GM12878 (cell line): ENCODE data around the gene TBX10. TPM values are rescaled to one million over a fixed set of nuclear protein-coding genes. Genes with fewer than 3 reads are reported as not detected.

Experiments
- BACH1 ChIP-seq: fragments of 450-650 bp; IDR thresholded peaks from 2 replicates; pipeline ENCODE4 v1.6.1; 2017; ENCODE audit warnings: mild to moderate bottlenecking, borderline replicate concordance
- BMI1 ChIP-seq: fragments of 450-650 bp; IDR thresholded peaks from 2 replicates; pipeline ENCODE4 v1.6.1; 2016; ENCODE audit warnings: mild to moderate bottlenecking, moderate library complexity, borderline replicate concordance
- BRCA1 ChIP-seq: IDR thresholded peaks from 2 replicates; pipeline ENCODE4 v1.6.1; 2011; ENCODE audit warnings: low read depth, low read length, improper control_type of control experiment
- CHD2 ChIP-seq: IDR thresholded peaks from 2 replicates; pipeline ENCODE4 v1.6.1; 2011; ENCODE audit warnings: low read depth, low read length, improper control_type of control experiment, borderline replicate concordance
- CREM ChIP-seq: IDR thresholded peaks from 2 replicates; pipeline ENCODE4 v1.6.1; 2014; ENCODE audit warnings: antibody characterized with exemption, low read depth
- CTCF ChIP-seq, 3 experiments: IDR thresholded peaks in 2 of 3; conservative IDR thresholded peaks in 1 of 3; 2 replicates each; pipeline ENCODE4 v1.5.1; 2011; ENCODE audit warnings: low read depth in 3 of 3, low read length in 3 of 3, mild to moderate bottlenecking in 3 of 3, control low read depth in 2 of 3, moderate library complexity in 2 of 3, inconsistent platforms in 1 of 3, mixed read lengths in 1 of 3; ENCODE audit not compliant: control insufficient read depth in 2 of 3, insufficient read depth in 1 of 3; ENCODE audit errors: extremely low read depth in 1 of 3
- DPF2 ChIP-seq: fragments of 450-650 bp; IDR thresholded peaks from 2 replicates; pipeline ENCODE4 v1.6.1; 2017; ENCODE audit warnings: mild to moderate bottlenecking
- FOXK2 ChIP-seq: fragments of 450-650 bp; IDR thresholded peaks from 2 replicates; pipeline ENCODE4 v1.6.1; 2017; ENCODE audit warnings: mild to moderate bottlenecking, moderate library complexity
- RELA ChIP-seq: fragments of 450-650 bp; IDR thresholded peaks from 2 replicates; pipeline ENCODE4 v1.8.0; 2014; ENCODE audit warnings: borderline replicate concordance; ENCODE audit not compliant: partially characterized antibody
- SIX5 ChIP-seq: IDR thresholded peaks from 2 replicates; pipeline ENCODE4 v1.6.1; 2011; ENCODE audit warnings: mild to moderate bottlenecking, low read depth, low read length, moderate library complexity; ENCODE audit not compliant: severe bottlenecking
- SMAD5 ChIP-seq: IDR thresholded peaks from 2 replicates; pipeline ENCODE4 v1.6.1; 2016; ENCODE audit warnings: antibody characterized with exemption, low read depth
- SP1 ChIP-seq: IDR thresholded peaks from one replicate; pipeline ENCODE4 v1.6.1; 2011; ENCODE audit warnings: low read depth, low read length
- SPI1 ChIP-seq: IDR thresholded peaks from 2 replicates; pipeline ENCODE4 v1.6.1; 2011; ENCODE audit warnings: low read depth, mild to moderate bottlenecking, low read length, moderate library complexity, borderline replicate concordance; ENCODE audit not compliant: insufficient read depth
- SREBF1 ChIP-seq: IDR thresholded peaks from 2 replicates; pipeline ENCODE4 v1.6.1; 2012; ENCODE audit warnings: mild to moderate bottlenecking, low read length
- STAT3 ChIP-seq: IDR thresholded peaks from 2 replicates; pipeline ENCODE4 v1.6.1; 2011; ENCODE audit warnings: low read depth, low read length, improper control_type of control experiment
- TBL1XR1 ChIP-seq: IDR thresholded peaks from 2 replicates; pipeline ENCODE4 v1.6.1; 2012; ENCODE audit warnings: low read depth, low read length, improper control_type of control experiment
- ZNF217 ChIP-seq: fragments of 450-650 bp; IDR thresholded peaks from 2 replicates; pipeline ENCODE4 v1.6.1; 2017; ENCODE audit warnings: antibody characterized with exemption, mild to moderate bottlenecking
- ZNF24 ChIP-seq: fragments of 450-650 bp; IDR thresholded peaks from 2 replicates; pipeline ENCODE4 v1.6.1; 2017; ENCODE audit warnings: antibody characterized with exemption, mild to moderate bottlenecking
- polyA plus RNA-seq, 11 experiments: library from polyadenylated mRNA; depleted of rRNA in 4 of 11; unstranded in 6 of 11; stranded (reverse) in 5 of 11; fragments of >200 nt; fragmentation: Nextera tagmentation in 4 of 11; fragmentation: Illumina TruSeq in 1 of 11; extraction: Ambion mirVana in 4 of 11; extraction: Trizol in 1 of 11; gene quantifications; 1 replicate in 1 of 11; 2 replicates in 10 of 11; pipeline versions ENCODE4 v1.2.1 to v1.2.3, GENCODE V29; 2011 to 2016; ENCODE audit warnings: inconsistent platforms in 2 of 11, missing spikeins in 2 of 11, low read depth in 1 of 11
- total RNA-seq, 4 experiments: library from RNA; depleted of rRNA in 3 of 4; stranded (reverse); fragments of >200 nt in 3 of 4; fragmentation: Illumina TruSeq in 1 of 4; extraction: Trizol in 1 of 4; gene quantifications; 2 replicates each; pipeline versions ENCODE4 v1.2.1 to v1.2.3, GENCODE V29; 2013 to 2021
- TF ChIP-seq, protein P1 (sequence below): IDR thresholded peaks from 2 replicates; pipeline ENCODE4 v1.6.1; 2012; ENCODE audit warnings: improper control_type of control experiment, low read depth, low read length; ENCODE audit not compliant: insufficient replicate concordance
- TF ChIP-seq, protein P2 (sequence below): IDR thresholded peaks from 2 replicates; pipeline ENCODE4 v1.6.1; 2011; ENCODE audit warnings: low read depth, low read length, improper control_type of control experiment, borderline replicate concordance
- TF ChIP-seq, protein P3 (sequence below): fragments of 150-350 bp; IDR thresholded peaks from 2 replicates; pipeline ENCODE4 v1.6.1; 2014; ENCODE audit warnings: mild to moderate bottlenecking, low read depth, low read length

Gene TBX10
- total and polyA plus RNA-seq, 10 of the 15 experiments (the other 5 are each of a cell fraction or from before 2014, with no cell fraction given): 0.10 to 0.44 (median 0.20) TPM; not detected in 4

DNA sequence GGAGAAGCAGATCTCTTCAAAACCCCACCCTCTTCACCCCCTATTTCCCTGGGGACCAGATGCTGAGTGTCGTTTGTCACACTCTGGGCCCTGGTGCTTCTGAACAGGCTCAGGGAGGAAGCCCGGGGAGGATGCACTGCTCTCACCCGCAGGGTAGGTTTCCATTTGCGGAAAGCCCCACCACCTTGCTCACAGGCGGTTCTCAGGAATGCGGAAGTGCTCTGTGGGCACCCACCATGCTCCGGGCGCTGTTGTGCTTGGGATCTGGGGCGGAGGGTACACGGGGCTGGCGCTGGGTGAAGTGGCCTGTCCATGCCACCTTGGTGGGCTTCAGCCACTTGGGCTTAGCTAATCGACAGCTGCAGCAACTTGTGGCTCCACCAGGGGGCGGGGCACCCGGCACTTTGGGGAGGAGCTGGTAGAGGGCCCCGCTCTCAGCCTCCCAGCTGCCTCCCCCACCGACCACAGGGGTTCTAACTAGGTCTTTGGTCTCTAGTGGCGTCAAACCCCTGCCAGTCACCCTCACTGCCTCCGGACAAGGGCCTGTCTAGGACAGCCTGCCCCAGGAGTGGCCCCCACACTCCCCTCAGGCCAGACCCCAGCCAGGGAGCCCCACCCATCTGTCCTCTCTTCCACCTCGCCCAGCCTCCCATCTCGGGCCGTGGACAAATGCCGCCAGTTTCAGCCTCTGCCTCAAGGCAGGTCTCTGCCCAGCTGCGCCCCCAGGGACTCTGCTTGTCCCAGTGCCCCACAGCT, 25.4 kb downstream of the TBX10 start (continued):
- TF ChIP-seq, protein P1, sequence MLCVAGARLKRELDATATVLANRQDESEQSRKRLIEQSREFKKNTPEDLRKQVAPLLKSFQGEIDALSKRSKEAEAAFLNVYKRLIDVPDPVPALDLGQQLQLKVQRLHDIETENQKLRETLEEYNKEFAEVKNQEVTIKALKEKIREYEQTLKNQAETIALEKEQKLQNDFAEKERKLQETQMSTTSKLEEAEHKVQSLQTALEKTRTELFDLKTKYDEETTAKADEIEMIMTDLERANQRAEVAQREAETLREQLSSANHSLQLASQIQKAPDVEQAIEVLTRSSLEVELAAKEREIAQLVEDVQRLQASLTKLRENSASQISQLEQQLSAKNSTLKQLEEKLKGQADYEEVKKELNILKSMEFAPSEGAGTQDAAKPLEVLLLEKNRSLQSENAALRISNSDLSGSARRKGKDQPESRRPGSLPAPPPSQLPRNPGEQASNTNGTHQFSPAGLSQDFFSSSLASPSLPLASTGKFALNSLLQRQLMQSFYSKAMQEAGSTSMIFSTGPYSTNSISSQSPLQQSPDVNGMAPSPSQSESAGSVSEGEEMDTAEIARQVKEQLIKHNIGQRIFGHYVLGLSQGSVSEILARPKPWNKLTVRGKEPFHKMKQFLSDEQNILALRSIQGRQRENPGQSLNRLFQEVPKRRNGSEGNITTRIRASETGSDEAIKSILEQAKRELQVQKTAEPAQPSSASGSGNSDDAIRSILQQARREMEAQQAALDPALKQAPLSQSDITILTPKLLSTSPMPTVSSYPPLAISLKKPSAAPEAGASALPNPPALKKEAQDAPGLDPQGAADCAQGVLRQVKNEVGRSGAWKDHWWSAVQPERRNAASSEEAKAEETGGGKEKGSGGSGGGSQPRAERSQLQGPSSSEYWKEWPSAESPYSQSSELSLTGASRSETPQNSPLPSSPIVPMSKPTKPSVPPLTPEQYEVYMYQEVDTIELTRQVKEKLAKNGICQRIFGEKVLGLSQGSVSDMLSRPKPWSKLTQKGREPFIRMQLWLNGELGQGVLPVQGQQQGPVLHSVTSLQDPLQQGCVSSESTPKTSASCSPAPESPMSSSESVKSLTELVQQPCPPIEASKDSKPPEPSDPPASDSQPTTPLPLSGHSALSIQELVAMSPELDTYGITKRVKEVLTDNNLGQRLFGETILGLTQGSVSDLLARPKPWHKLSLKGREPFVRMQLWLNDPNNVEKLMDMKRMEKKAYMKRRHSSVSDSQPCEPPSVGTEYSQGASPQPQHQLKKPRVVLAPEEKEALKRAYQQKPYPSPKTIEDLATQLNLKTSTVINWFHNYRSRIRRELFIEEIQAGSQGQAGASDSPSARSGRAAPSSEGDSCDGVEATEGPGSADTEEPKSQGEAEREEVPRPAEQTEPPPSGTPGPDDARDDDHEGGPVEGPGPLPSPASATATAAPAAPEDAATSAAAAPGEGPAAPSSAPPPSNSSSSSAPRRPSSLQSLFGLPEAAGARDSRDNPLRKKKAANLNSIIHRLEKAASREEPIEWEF: no peak
- TF ChIP-seq SPI1: peak; percentile 96
- peak; percentile 92 for TF ChIP-seq DPF2
- TF ChIP-seq SIX5: no peak
- no peak for TF ChIP-seq ZNF217
- peak; percentile 42; the same call in 1 of the 2 replicates for TF ChIP-seq SMAD5
- TF ChIP-seq CTCF (IDR thresholded peaks at IDR 0.05 in 2 of 3, conservative IDR thresholded peaks at IDR 0.05 in 1 of 3; ENCODE audit: control insufficient read depth in 2 of 3, extremely low read depth in 1 of 3, insufficient read depth in 1 of 3, low read depth in 3 of 3, low read length in 3 of 3): peak; percentile 34 to 72 (median 42)
- peak; percentile 74 for TF ChIP-seq CHD2
- TF ChIP-seq, protein P2, sequence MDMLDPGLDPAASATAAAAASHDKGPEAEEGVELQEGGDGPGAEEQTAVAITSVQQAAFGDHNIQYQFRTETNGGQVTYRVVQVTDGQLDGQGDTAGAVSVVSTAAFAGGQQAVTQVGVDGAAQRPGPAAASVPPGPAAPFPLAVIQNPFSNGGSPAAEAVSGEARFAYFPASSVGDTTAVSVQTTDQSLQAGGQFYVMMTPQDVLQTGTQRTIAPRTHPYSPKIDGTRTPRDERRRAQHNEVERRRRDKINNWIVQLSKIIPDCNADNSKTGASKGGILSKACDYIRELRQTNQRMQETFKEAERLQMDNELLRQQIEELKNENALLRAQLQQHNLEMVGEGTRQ: no peak
- TF ChIP-seq FOXK2: no peak; the same call in 1 of the 2 replicates
- TF ChIP-seq, protein P3, sequence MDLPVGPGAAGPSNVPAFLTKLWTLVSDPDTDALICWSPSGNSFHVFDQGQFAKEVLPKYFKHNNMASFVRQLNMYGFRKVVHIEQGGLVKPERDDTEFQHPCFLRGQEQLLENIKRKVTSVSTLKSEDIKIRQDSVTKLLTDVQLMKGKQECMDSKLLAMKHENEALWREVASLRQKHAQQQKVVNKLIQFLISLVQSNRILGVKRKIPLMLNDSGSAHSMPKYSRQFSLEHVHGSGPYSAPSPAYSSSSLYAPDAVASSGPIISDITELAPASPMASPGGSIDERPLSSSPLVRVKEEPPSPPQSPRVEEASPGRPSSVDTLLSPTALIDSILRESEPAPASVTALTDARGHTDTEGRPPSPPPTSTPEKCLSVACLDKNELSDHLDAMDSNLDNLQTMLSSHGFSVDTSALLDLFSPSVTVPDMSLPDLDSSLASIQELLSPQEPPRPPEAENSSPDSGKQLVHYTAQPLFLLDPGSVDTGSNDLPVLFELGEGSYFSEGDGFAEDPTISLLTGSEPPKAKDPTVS: no peak
- no peak; the same call in 1 of the 2 replicates for TF ChIP-seq BMI1
- no peak for TF ChIP-seq CREM
- no peak for TF ChIP-seq SREBF1
- no peak for TF ChIP-seq TBL1XR1
- TF ChIP-seq RELA: peak; percentile 98
- TF ChIP-seq ZNF24: no peak
- TF ChIP-seq BACH1: peak; percentile 37; the same call in 1 of the 2 replicates
- peak; percentile 57 for TF ChIP-seq SP1
- TF ChIP-seq STAT3: no peak
- TF ChIP-seq BRCA1: no peak
